Coronary artery (tissue), 2 donors: ENCODE data around the gene ALOX5AP.

Experiments
- DNase-seq: peaks from one replicate; pipeline ENCODE4 v3.0.0-alpha.2; 2017; ENCODE audit warnings: low spot score
- H3K27ac ChIP-seq, 2 donors: fragments of 200-600 bp; sonication (generic); one replicate each; pipeline ENCODE4 v1.5.1; 2016 to 2019
- H3K4me3 ChIP-seq: fragments of 200-600 bp; sonication (generic); 2 replicates; pipeline ENCODE4 v1.5.1; 2016; ENCODE audit warnings: mild to moderate bottlenecking, moderate library complexity
- TF ChIP-seq, protein P1 (sequence below): fragments of 200-600 bp; sonication (generic); IDR thresholded peaks from one replicate; pipeline ENCODE4 v1.5.1; 2019; ENCODE audit warnings: antibody characterized with exemption

The ALOX5AP gene

GRCh38 chr13:30804474-30804873 is 69.1 kb downstream of the ALOX5AP start:
- Histone ChIP-seq H3K27ac (no peak overlapping the region), H3K4me3 (no peak overlapping the region)
- DNase-seq = no peak
- TF ChIP-seq, protein P1, sequence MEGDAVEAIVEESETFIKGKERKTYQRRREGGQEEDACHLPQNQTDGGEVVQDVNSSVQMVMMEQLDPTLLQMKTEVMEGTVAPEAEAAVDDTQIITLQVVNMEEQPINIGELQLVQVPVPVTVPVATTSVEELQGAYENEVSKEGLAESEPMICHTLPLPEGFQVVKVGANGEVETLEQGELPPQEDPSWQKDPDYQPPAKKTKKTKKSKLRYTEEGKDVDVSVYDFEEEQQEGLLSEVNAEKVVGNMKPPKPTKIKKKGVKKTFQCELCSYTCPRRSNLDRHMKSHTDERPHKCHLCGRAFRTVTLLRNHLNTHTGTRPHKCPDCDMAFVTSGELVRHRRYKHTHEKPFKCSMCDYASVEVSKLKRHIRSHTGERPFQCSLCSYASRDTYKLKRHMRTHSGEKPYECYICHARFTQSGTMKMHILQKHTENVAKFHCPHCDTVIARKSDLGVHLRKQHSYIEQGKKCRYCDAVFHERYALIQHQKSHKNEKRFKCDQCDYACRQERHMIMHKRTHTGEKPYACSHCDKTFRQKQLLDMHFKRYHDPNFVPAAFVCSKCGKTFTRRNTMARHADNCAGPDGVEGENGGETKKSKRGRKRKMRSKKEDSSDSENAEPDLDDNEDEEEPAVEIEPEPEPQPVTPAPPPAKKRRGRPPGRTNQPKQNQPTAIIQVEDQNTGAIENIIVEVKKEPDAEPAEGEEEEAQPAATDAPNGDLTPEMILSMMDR = no peak

DNA sequence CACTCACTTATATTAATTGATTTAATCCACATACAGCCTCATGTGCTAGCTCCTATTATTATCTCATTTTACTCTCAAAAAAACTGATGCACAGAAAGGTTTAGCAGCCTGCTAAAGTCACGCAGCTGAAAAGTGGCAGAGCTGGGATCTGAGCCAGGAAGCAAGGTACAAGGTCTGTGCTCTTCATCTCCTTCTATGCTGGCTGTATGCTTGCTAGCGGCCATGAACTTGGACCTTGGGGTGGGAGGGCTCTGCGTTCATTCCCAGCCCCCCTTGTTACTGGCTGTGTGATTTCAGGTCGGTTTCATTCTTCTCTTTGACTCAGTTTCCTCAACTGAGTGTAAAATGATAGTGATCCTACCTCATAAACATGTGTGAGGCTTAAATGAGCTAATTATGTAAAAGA is 69.8 kb downstream of the ALOX5AP start:
- no peak for DNase-seq
- Histone ChIP-seq H3K27ac (no peak overlapping the region), H3K4me3 (no peak overlapping the region)
- TF ChIP-seq, protein P1 = no peak

GRCh38 chr13:30805603-30806011 is 70.3 kb downstream of the ALOX5AP start:
- Histone ChIP-seq H3K4me3 (no peak overlapping the region), H3K27ac (peak overlapping the region in 1 of 2 donors; percentile 9)
- DNase-seq = no peak
- TF ChIP-seq, protein P1 = no peak

DNA sequence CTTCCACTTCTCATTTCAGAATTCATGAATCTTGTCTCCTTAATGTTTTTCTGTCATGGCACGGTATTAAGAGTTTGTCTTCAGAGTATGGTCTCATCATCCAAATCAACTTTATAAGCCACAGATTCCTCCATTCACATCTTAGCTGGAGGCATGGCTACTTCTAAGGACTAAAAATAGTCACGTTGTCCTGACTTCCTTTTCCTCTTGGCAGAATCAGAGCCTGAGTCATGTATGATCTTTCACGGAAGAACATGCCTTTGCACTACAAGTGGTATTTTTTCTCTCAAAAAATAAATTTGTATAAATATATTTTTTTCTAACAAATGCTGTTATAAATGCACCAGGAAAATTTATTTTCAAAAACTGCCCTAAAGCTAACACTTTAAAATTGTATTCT is 71.4 kb downstream of the ALOX5AP start:
- no peak overlapping the region for H3K4me3 ChIP-seq
- TF ChIP-seq, protein P1 = no peak

GRCh38 chr13:30807392-30807791 is 72.0 kb downstream of the ALOX5AP start:
- Histone ChIP-seq H3K27ac (no peak overlapping the region), H3K4me3 (no peak overlapping the region)
- TF ChIP-seq, protein P1 = no peak
- no peak for DNase-seq

More for the DNA sequence above, 71.4 kb downstream of the ALOX5AP start:
- no peak for DNase-seq
- no peak overlapping the region for H3K27ac ChIP-seq

- Histone ChIP-seq H3K4me3 (no peak overlapping the region), H3K27ac (no peak overlapping the region)
- TF ChIP-seq, protein P1 = no peak
- DNase-seq = no peak
Measured at GRCh38 chr13:30808600-30808999, 73.3 kb downstream of the ALOX5AP start.

- H3K27ac ChIP-seq = no peak overlapping the region
- TF ChIP-seq, protein P1 = no peak
Measured at GRCh38 chr13:30809787-30810186, 74.4 kb downstream of the ALOX5AP start.

More at GRCh38 chr13:30809787-30810186, 74.4 kb downstream of the ALOX5AP start:
- no peak overlapping the region for H3K4me3 ChIP-seq
- DNase-seq = no peak
